GM08714 (cell line): ENCODE results near the gene PLA2G4B.

Source experiments
- H3K4me3 ChIP-seq: fragments of 200-500 bp; sonication (Bioruptor generic); 2 replicates; pipeline ENCODE4 v1.5.1; 2014; ENCODE audit warnings: mild to moderate bottlenecking, low read length, inconsistent platforms
- ZNF274 ChIP-seq: IDR thresholded peaks from 2 replicates; pipeline ENCODE4 v1.6.1; 2012; ENCODE audit warnings: mild to moderate bottlenecking, low read depth, low read length

The PLA2G4B gene

DNA sequence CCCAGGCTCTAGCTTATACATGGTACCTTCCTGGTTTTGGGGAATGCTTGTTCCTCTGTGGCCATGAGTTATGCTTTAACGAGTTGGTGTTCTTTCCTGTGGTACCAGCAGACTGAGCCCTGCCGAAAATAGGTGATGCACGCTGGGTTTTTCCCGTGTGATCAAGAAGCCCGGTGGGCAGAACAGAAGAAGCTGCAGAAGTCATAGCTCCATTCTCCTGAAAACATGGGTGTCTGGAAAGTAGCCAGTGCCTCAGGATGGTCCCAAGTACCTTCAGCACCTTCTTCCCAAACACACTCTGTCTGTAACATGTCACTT is 39.2 kb upstream of the PLA2G4B start:
- peak overlapping the region; percentile 17; the same call in 1 of the 2 replicates for H3K4me3 ChIP-seq
- no peak for TF ChIP-seq ZNF274

GRCh38 chr15:41801185-41801584 is 37.5 kb upstream of the PLA2G4B start:
- H3K4me3 ChIP-seq, result no peak overlapping the region
- TF ChIP-seq ZNF274, result no peak

DNA sequence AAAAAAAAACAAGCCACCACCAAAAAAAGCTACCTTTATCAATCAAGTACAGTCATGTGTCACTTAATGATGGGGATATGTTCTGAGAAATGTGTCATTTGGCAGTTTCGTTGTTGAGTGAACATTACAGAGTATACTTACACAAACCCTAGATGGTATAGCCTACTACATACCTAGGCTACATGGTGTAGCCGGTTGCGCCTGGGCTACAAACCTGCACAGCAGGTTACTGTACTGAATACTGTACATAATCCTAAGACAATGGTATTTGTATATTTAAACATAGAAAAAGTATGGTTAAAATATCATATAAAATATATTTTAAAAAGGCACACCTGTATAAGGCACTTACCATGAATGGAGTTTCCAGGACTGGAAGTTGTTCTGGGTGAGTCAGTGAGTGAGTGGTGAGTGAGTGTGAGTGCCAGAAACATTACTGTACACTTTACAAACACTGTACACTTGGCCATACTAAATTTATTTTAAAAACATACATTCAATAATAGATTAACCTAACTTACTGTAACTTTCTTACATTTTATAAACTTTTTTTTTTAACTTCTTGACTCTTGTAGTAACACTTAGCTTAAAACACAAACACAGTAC is 36.7 kb upstream of the PLA2G4B start:
- no peak for TF ChIP-seq ZNF274
- H3K4me3 ChIP-seq, result no peak overlapping the region

DNA sequence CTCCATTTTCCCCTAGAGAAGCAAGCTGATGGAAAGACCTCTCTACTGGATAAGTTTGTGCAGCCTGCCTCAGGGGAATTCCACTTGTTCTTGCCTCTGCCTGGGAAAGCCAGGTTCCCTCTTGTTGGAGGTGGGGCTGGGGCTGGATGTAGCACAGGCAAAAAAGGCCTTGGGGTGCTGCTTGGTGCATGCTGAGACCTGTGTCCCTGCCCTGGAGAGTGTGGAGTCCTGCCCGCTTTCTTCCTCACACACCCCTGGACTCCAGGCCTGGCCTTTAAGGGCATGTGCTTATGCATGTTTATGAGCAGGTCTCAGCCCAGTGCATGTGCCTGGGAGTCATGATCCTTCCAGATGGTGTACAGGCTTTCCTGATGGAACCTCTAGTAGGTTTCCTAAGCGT is 34.3 kb upstream of the PLA2G4B start:
- TF ChIP-seq ZNF274, result no peak
- no peak overlapping the region for H3K4me3 ChIP-seq

- H3K4me3 ChIP-seq, result no peak overlapping the region
- no peak for TF ChIP-seq ZNF274
Observed at GRCh38 chr15:41804916-41805666, 33.6 kb upstream of the PLA2G4B start.

DNA sequence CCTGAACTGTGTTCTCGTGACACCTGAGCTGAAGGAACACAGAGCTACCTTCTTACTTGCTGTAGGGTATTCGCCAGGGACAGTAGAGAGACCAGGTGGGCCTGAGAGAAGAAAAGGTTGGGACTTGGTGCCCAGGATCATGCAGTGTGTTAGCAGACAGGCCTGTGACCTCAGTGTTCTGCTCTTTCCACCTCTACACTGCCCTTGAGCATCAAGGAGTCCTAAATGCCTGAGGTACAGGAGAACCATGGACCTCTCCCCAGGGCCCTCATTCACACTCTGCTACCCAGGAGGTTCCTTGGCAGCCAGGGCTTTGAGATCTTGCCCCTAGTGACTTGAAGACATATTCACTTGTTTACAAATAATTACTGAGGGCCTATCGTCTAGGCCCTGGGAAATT is 32.9 kb upstream of the PLA2G4B start:
- no peak for TF ChIP-seq ZNF274
- H3K4me3 ChIP-seq, result no peak overlapping the region

GRCh38 chr15:41806291-41807181 is 32.1 kb upstream of the PLA2G4B start:
- TF ChIP-seq ZNF274, result no peak
- H3K4me3 ChIP-seq, result no peak overlapping the region

GRCh38 chr15:41809121-41809520 is 29.5 kb upstream of the PLA2G4B start:
- TF ChIP-seq ZNF274, result no peak
- no peak overlapping the region for H3K4me3 ChIP-seq

- H3K4me3 ChIP-seq, result no peak overlapping the region
- no peak for TF ChIP-seq ZNF274
Observed at GRCh38 chr15:41809526-41810220, 29.0 kb upstream of the PLA2G4B start.

DNA sequence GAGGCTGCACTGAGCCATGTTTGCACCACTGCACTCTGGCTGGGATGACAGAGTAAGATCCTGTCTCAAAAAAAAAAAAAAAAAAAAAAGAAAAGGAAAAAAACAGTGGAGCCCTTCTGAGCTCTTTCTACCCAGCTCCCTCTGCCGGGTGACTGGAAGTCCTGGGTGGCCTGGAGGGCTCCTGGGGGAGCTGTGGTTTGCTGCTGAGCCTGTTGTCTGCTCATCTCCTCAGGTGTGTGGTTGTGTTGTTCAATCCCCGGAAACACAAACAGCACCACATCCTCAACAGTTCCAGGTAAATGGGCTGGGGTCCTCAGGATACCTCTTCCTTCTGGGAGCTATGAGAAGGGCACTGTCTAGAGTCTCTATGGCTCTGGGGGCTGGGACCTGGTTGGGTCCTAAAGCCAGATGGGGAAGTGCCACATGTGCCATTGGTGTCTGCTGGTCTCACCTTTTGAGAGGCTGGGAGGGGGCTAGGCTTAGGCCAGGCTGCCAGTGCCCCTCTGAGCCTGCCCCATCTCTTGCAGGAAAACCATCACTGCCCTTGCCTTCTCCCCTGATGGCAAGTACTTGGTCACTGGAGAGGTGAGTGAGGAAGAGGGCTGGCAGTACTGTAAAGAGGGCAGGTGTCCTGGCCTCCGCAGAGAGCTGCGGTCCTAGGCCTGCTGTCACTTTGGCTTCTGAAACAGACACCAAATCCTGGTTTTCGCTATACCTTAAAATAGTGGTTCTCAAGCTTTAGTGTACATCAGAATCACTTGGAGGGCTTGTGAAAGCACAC is 27.8 kb upstream of the PLA2G4B start:
- H3K4me3 ChIP-seq, result no peak overlapping the region
- TF ChIP-seq ZNF274, result no peak

DNA sequence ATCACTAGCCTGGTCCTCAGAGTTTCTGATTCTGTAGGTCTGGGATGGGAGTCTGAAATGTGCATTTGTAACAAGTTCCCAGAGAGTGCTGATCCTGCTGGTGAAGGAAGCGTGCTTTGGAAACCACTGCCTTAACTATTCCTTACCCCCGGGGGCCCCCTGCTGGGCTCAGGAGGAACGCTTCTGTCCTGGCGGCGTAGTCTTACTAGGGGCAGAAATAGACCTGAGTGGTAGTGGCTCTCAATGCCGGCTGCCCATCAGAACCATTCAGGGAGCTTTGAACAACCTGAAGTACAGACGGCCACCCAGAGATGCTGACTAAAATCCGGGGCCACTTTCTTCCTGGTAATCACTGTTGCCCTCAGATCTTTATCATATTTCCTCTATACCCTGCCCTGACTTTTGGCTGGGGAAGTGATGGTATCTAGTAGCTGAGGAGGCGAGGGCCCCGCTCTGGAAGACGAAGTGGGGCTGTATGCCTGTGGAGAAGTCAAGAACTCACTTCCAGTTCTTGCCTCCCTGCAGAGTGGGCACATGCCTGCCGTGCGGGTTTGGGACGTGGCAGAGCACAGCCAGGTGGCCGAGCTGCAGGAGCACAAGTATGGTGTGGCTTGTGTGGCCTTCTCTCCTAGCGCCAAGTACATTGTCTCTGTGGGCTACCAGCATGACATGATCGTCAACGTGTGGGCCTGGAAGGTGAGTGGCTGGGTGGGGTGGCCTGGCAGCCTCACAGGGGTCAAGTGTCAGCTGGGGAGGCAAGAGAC is 27.0 kb upstream of the PLA2G4B start:
- no peak overlapping the region for H3K4me3 ChIP-seq
- no peak for TF ChIP-seq ZNF274

- H3K4me3 ChIP-seq, result no peak overlapping the region
- TF ChIP-seq ZNF274, result no peak
Observed at GRCh38 chr15:41812820-41813375, 25.7 kb upstream of the PLA2G4B start.

GRCh38 chr15:41813426-41813825 is 25.2 kb upstream of the PLA2G4B start:
- no peak overlapping the region for H3K4me3 ChIP-seq
- TF ChIP-seq ZNF274, result no peak
